ENCODE data around the gene KLHL18.
"Not testable (repeated sequence)": the region's sequence is repeated elsewhere in the genome, so short reads cannot be mapped to it uniquely, and the experiment has no call there.

KLHL18 gene

DNA sequence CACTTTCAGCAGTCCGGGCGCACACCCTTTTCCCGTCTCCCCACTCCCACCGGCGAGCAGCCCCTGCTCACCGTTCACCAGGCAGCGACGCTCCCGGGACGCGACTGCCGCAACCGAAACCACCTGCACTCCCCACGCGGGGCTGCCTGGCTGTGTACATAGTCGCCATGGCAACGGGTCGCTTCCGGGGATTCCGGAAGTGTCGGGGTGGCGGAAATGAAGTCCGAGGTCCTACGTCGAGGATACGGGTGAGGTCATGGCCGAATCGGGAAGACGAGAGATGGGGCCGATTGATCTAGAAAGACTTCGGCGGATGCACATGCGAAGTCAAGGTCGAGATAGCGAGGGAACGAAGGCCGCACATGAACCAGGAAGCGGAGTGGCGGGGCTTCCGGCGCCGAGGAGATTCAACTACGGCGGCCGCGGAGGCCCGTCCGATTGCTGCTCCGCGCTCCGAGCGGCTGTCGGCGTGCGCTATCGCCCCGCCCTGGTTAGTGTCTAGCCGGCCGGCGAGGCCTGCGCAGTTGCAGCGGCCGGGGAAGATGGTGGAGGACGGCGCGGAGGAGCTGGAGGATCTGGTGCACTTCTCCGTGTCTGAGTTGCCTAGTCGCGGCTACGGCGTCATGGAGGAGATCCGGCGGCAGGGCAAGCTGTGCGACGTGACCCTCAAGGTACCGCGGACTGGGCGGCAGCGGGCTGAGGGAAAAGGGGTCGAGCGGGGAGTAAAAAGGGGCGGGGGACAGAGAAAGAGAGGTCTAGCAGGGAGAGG lies at the start of gene KLHL18, which contains the start of gene KIF9:
KLHL18 (plus strand) TSS at position 521 of the 769 bp plus-strand sequence; CDS start at position 543, 22 bp downstream.
KIF9 (minus strand) TSS at position 376 of the 769 bp plus-strand sequence. CDS start 5,425 bp downstream, outside the sequence.
- DNase-seq, result peak; percentile 83

- no peak for DNase-seq
These were observed 44.7 kb upstream of the KLHL18 start for GRCh38 chr3:47238017-47238416.

- no peak for DNase-seq
These were observed 42.8 kb upstream of the KLHL18 start for GRCh38 chr3:47239929-47240328.

DNA sequence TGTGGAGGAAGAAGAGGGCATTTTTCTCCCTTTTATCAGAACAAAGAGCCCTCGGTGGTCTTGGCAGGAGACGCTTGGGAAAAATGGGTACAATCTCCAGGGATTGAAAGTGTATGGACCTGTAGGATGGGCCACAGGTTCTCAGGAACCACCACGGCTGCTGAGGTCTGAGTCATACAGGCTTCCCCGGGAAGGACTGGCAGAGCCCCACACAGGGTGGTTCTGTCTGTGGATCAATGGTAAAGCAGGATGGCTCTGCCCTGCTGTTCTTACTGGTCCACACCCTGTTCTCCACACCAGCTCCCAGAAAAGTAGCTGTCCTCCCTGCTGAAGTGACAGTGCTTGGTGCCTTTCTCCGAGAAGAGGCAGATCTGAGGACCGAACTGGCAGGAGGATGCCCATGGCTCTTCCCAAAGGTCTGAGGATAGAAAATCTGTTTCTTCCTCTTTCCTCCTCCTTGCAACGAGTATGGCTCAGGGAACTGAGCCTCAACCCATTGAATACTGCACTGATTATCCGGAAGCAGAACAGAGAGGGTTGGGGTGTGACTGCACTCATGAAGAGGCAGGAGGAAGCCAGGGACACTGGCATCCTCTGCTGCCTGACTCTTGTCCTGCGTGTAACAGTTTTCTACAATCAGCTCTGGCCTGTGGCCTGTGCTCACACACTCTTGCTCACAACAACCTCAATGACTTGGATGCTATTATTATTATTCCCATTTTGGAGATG lies 39.2 kb upstream of the KLHL18 start:
- no peak for DNase-seq

GRCh38 chr3:47244531-47245100 lies 38.1 kb upstream of the KLHL18 start:
- DNase-seq, result no peak

DNA sequence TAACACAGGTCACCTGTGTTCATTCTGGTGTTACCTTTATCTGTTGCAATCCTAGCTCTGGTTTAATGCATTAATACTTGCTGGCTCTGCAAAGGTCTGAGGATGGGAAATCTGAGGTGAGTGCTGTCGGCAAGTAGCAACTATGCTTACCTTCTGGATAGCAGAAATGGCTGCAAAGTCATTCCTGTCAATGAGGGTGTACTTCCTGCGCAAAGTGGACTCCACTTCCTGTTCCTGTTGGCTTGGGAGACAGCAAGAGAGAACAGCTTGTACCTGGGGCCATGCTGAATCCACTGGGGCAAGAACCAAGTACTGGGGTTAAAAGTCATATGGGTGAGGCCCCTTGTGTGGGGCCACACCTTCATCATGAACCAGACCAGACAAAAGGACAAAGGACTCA lies 37.5 kb upstream of the KLHL18 start:
- no peak for DNase-seq

- DNase-seq, result no peak
These were observed 35.3 kb upstream of the KLHL18 start for GRCh38 chr3:47247131-47248064.

- DNase-seq, result no peak
These were observed 32.3 kb upstream of the KLHL18 start for GRCh38 chr3:47250309-47251060.

DNA sequence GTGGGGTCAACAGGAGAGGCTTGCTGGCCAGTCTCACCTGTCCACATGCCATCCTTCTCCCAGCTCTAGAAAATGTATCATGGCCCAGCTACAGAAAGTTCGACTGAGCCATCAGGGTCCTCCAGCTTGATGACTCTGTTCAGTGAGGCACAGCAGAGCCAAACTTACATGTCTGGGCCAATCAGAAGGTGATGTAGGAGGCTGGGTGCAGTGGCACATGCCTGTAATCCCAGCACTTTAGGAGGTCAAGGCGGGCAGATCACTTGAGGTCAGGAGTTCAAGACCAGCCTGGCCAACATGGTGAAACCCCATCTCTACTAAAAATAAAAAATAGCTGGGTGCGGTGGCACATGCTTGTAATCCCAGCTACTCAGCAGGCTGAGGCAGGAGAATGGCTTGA lies 31.7 kb upstream of the KLHL18 start:
- not testable (repeated sequence) for DNase-seq

DNA sequence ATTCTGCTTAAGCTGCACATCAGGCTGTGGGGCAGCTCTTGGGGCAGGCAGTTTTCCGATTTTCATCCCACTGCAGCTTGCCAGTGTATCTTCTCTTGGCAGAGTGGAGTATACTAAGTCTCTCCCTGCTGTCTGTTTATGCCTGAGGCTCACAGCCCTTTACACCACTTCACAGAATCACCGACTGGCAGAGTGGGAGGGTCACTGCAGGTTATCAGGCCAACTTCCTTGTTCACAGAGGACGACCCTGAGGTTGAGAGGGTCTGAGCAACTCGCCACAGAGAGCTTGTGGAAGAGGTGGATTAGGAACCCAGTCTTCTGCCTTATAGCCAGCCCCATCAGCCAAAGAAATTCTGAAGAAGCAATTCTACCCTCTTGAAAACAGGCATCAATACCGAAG lies 31.1 kb upstream of the KLHL18 start:
- no peak for DNase-seq

GRCh38 chr3:47256331-47256730 lies 26.4 kb upstream of the KLHL18 start:
- DNase-seq, result not testable (repeated sequence)

DNA sequence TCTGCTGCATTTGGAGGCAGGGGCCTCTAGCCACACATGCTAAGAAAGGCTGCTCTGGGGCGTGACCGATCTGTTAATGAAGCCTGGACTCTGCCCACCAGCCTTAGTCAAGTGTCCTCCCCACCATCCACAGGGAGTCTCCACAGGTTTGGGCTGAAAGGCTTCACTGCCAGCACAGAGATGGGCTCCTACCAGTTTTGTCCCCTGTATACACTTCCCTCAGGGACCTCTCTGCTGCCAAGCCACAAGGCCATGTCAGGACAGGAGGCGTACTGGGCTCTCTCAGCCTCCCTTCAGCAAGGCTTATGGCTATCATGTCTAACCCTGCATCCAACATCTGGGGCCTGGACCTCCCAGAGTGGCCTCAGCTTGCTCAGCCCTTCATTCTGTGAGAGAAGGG lies 23.6 kb upstream of the KLHL18 start:
- no peak for DNase-seq

DNA sequence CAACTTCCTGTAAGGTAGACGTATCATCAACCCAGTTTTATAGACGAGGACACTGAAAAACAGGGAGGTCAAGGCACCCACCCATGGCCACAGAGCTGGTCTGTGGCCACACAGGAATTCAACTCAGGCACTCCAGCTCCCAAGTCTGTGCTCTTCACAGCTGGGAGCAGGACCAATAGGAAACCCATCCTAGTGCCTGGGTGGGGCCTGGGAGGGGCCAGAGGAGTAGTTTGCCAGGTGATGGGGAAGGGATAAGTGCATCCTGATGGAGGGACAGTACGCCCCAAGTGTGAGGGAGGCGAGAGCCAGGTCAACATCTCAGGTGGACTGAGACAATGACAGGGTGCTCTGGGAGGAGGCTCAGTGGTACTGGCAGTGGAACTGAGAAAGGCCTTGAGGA lies 22.1 kb upstream of the KLHL18 start:
- DNase-seq, result no peak

- no peak for DNase-seq
These were observed 21.4 kb upstream of the KLHL18 start for GRCh38 chr3:47261301-47261700.

GRCh38 chr3:47265008-47265407 lies 17.7 kb upstream of the KLHL18 start:
- DNase-seq, result no peak

DNA sequence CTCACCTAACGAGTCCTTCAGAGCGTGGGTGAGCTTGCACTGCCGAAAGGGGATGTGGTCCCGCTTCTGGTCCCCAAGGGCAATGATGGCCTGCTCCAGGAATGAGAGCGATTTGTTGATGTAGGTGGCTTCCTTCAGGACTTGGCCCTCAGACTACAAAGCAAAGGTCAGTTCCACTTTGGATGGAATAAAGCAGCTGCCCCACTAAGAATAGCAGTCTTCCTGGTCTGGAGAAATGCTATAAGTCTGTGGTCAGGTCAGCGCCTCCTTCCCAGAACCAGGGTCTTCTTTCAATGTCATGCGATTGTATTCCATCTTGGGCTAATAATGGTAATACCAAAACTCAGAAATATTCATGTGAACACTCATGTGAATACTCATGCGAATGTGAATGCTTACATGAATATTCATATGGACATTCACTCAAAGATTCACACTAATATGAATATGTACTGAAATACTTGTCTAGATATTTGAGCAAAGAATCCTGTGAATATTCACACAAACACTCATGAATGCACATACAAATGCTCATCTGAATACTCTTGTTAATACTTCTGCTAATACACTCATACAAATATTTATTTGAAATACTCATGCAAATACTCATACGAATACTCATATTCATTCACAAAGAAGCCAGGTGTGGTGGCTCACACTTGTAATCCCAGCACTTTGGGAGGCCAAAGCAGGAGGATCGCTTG lies 16.9 kb upstream of the KLHL18 start:
- DNase-seq, result no peak

DNA sequence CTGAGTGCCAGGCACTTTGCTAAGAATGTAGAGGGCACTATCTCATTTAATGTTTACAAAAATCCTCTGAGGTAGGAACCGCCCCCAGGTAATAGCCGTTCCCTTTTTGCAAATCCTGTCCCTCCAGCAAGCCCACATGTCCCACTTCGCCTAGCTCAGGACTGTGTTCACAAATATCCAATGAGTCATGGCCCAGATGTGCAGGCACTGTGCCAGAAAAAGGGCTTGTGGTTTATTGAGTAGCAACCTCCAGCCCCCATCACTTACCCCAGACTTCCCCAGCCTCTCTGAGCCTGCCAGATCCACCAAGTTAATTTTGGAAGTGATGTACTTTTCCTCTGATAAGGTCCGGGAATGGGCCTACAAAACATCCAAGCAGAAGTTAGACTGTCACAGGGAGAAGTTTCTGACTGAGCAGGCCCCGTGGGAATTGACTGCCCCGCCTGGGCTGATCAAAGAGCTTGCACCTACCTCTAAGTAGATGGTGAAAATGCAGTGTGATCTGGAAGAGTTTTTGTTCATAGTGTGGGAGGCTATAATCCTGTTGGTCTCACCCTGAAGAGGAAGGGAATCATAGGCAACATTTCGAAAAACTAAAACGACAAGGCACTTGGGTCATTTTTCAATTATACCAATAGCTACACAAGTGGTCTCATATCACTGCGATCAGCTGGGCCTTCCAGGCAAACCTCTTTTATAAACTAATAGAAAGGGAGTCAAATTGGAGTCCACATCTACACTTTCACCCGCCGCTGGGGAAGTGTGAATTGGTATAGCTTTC lies 15.8 kb upstream of the KLHL18 start:
- no peak for DNase-seq

DNA sequence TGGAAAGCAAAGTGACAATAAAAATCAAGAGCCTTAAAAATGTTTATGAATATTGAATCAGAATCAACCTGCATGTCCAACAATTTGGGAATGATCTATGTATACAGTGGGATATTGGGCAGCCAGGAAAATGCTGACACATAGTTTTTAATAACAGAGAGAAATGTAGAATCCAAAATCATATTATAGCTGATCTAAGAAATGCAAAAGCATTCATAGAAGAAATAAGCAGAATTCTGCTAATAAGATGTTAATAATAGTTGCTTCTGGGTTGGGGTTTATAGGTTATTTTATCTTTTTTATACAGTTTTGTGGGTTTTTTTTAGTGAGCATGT lies 15.3 kb upstream of the KLHL18 start:
- DNase-seq, result no peak

- no peak for DNase-seq
These were observed 12.2 kb upstream of the KLHL18 start for GRCh38 chr3:47270526-47270925.

GRCh38 chr3:47273564-47273963 lies 9.2 kb upstream of the KLHL18 start:
- no peak for DNase-seq

GRCh38 chr3:47274652-47275051 lies 8.1 kb upstream of the KLHL18 start:
- no peak for DNase-seq
